Liver (tissue), 9 donors: Measurements from ENCODE around the gene SYNJ2. TPM values are rescaled to one million over a fixed set of nuclear protein-coding genes. Genes with fewer than 3 reads are reported as not detected.

Experiments
- DNase-seq: peaks from one replicate; pipeline ENCODE4 v3.0.0-alpha.2; 2017; ENCODE audit warnings: low spot score
- H3K27ac ChIP-seq, 2 donors: one replicate each; pipeline ENCODE4 v1.7.0; 2013; ENCODE audit warnings: inconsistent platforms in 2 of 2, low read length in 2 of 2, control low read depth in 1 of 2, low read depth in 1 of 2, mild to moderate bottlenecking in 1 of 2
- H3K27me3 ChIP-seq, 4 donors: one replicate each; pipeline versions ENCODE4 v1.6.1 to v1.7.0; 2013; ENCODE audit warnings: low read length in 3 of 4, inconsistent platforms in 1 of 4, mild to moderate bottlenecking in 1 of 4, moderate library complexity in 1 of 4; ENCODE audit not compliant: control insufficient read depth in 4 of 4, insufficient read depth in 4 of 4
- H3K36me3 ChIP-seq, 4 donors: one replicate each; pipeline versions ENCODE4 v1.6.1 to v1.7.0; 2013; ENCODE audit warnings: low read length in 3 of 4, mild to moderate bottlenecking in 3 of 4, low read depth in 1 of 4, moderate library complexity in 1 of 4; ENCODE audit not compliant: control insufficient read depth in 4 of 4, insufficient read depth in 3 of 4
- H3K4me1 ChIP-seq, 4 donors: one replicate each; pipeline versions ENCODE4 v1.6.1 to v1.7.0; 2013; ENCODE audit warnings: low read length in 3 of 4, mild to moderate bottlenecking in 3 of 4, moderate library complexity in 1 of 4; ENCODE audit not compliant: control insufficient read depth in 4 of 4, insufficient read depth in 4 of 4
- H3K4me3 ChIP-seq, 3 donors: one replicate each; pipeline versions ENCODE4 v1.6.1 to v1.7.0; 2013; ENCODE audit warnings: low read length in 3 of 3, control low read depth in 1 of 3, low read depth in 1 of 3, mild to moderate bottlenecking in 1 of 3
- H3K9ac ChIP-seq, 2 donors: one replicate each; pipeline ENCODE4 v1.7.0; 2013; ENCODE audit warnings: low read length in 2 of 2, mild to moderate bottlenecking in 2 of 2, moderate library complexity in 2 of 2, control low read depth in 1 of 2, low read depth in 1 of 2
- H3K9me3 ChIP-seq, 4 donors: one replicate each; pipeline versions ENCODE4 v1.6.1 to v1.7.0; 2013; ENCODE audit warnings: low read length in 3 of 4; ENCODE audit not compliant: control insufficient read depth in 4 of 4
- ATF3 ChIP-seq: IDR thresholded peaks from 2 replicates; pipeline ENCODE4 v1.6.1; 2016; ENCODE audit warnings: antibody characterized with exemption
- CTCF ChIP-seq: fragments of 150-350 bp; IDR thresholded peaks from 2 replicates; pipeline ENCODE4 v1.5.1; 2017; ENCODE audit warnings: improper control_type of control experiment, low read depth, low read length; ENCODE audit not compliant: missing input control
- FOXA1 ChIP-seq: IDR thresholded peaks from 2 replicates; pipeline ENCODE4 v1.6.1; 2016; ENCODE audit warnings: antibody characterized with exemption
- FOXA2 ChIP-seq: IDR thresholded peaks from 2 replicates; pipeline ENCODE4 v1.6.1; 2016; ENCODE audit warnings: antibody characterized with exemption
- GABPA ChIP-seq, 2 donors: IDR thresholded peaks in 1 of 2; conservative IDR thresholded peaks in 1 of 2; 2 replicates each; pipeline ENCODE4 v1.6.1; 2016; ENCODE audit warnings: antibody characterized with exemption in 2 of 2, mild to moderate bottlenecking in 1 of 2, moderate library complexity in 1 of 2
- HNF4A ChIP-seq, 2 donors: conservative IDR thresholded peaks; 2 replicates each; pipeline ENCODE4 v1.6.1; 2016; ENCODE audit warnings: antibody characterized with exemption in 2 of 2, mild to moderate bottlenecking in 2 of 2
- HNF4G ChIP-seq: IDR thresholded peaks from 2 replicates; pipeline ENCODE4 v1.6.1; 2016; ENCODE audit warnings: antibody characterized with exemption
- JUND ChIP-seq, 2 donors: IDR thresholded peaks; 2 replicates each; pipeline ENCODE4 v1.6.1; 2016; ENCODE audit warnings: antibody characterized with exemption in 2 of 2
- MAX ChIP-seq: IDR thresholded peaks from 2 replicates; pipeline ENCODE4 v1.6.1; 2016; ENCODE audit warnings: antibody characterized with exemption
- NR2F2 ChIP-seq: IDR thresholded peaks from 2 replicates; pipeline ENCODE4 v1.6.1; 2016; ENCODE audit warnings: antibody characterized with exemption
- RAD21 ChIP-seq, 2 donors: IDR thresholded peaks; 2 replicates each; pipeline ENCODE4 v1.6.1; 2016; ENCODE audit warnings: antibody characterized with exemption in 2 of 2, mild to moderate bottlenecking in 2 of 2
- REST ChIP-seq: IDR thresholded peaks from 2 replicates; pipeline ENCODE4 v1.6.1; 2016; ENCODE audit warnings: antibody characterized with exemption, mild to moderate bottlenecking
- SP1 ChIP-seq: IDR thresholded peaks from 2 replicates; pipeline ENCODE4 v1.6.1; 2018; ENCODE audit warnings: antibody characterized with exemption, mild to moderate bottlenecking
- TAF1 ChIP-seq: conservative IDR thresholded peaks from 2 replicates; pipeline ENCODE4 v1.6.1; 2016; ENCODE audit warnings: antibody characterized with exemption, mild to moderate bottlenecking
- YY1 ChIP-seq: IDR thresholded peaks from 2 replicates; pipeline ENCODE4 v1.6.1; 2016; ENCODE audit warnings: antibody characterized with exemption, mild to moderate bottlenecking
- ZBTB33 ChIP-seq: IDR thresholded peaks from 2 replicates; pipeline ENCODE4 v1.6.1; 2016; ENCODE audit warnings: antibody characterized with exemption
- WGBS: extraction: QIAGEN DNeasy Blood & Tissue Kit; methylation state at CpG from one replicate; pipeline ENCODE4 v1.1.7; 2013; 5-methylcytosine and 5-hydroxymethylcytosine counted together
- polyA plus RNA-seq, 2 donors: library from polyadenylated mRNA; stranded (reverse) in 1 of 2; unstranded in 1 of 2; fragments of 200-250 nt in 1 of 2; fragments of >200 nt in 1 of 2; fragmentation: Nextera tagmentation in 1 of 2; extraction: Ambion mirVana in 1 of 2; gene quantifications; one replicate each; pipeline versions ENCODE4 v1.2.1 to v1.2.3, GENCODE V29; 2013 to 2015
- total RNA-seq, 2 donors: library from RNA; depleted of rRNA; stranded (reverse); fragments of >200 nt; gene quantifications; one replicate each; pipeline ENCODE4 v1.2.3, GENCODE V29; 2014
- donor health status: healthy.
- donor health status: healthy.
- donor health status: healthy.
- donor health status: healthy.
- donor health status: healthy.

The SYNJ2 gene
- total and polyA plus RNA-seq, 4 donors = 2.4 to 8.9 (median 3.2) TPM

DNA sequence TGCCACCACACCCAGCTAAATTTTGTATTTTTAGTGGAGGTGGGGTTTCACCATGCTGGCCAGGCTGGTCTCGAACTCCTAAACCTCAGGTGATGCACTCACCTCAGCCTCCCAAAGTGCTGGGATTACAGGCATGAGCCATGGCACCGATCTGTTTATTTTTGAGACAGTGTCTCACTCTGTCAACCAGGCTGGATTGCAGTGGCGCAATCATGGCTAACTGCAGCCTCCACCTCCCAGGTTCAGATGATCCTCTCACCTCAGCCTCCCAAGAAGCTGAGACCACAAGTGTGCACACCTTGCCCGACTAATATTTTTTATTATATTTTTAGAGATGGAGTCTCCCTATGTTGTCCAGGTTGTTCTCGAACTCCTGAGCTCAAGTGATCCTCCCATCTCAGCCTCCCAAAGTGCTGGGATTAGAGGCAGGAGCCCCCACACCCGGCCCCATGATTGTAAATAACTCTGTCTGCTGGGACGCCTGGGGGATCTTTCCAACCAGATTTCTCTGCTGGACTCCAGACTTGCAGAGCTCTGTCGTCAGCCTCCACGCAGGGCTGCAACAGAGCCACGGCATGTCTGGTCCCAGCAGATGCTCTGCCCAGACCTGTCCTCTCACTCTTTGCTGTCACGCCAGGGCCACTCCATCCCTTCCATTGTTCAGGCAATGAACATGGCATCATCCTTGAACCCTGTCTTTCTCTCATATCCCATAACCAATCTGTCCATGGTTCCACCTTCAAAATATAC is 25.3 kb downstream of the SYNJ2 start:
- Histone ChIP-seq H3K36me3 (no peaks in the 10 kb centered on the region), H3K9me3 (no peaks in the 10 kb centered on the region), H3K4me1 (peaks cover 1 to 21% (median 13%) of the 10 kb centered on the region in 4 donors), H3K9ac (no peak overlapping the region), H3K27me3 (no peaks in the 10 kb centered on the region), H3K27ac (no peak overlapping the region), H3K4me3 (no peak overlapping the region)
- 96% methylated on average over 11 of the region's 11 CpGs for WGBS
- TF ChIP-seq MAX (no peak), SP1 (no peak), REST (no peak), YY1 (no peak), RAD21 (IDR thresholded peaks at IDR 0.05) (no peak), TAF1 (no peak)
- DNase-seq = no peak

DNA sequence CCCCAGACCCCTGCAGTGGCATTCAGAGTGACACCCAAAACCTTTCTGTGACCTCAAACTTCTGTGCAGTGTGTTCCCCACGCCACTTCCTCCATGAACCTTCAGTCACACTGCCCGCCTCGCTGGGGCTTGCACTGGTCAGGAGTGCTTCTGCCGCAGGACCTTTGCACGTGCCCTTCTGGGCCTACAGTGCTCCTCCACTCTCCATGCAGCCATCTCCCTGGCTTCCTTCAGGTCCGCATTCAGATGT is 27.1 kb downstream of the SYNJ2 start:
- WGBS = 84% methylated on average over 6 of the region's 6 CpGs
- DNase-seq = no peak
- H3K4me1 ChIP-seq = peaks cover 1 to 22% (median 13%) of the 10 kb centered on the region in 4 donors

More for the DNA sequence above, 27.1 kb downstream of the SYNJ2 start:
- Histone ChIP-seq H3K27me3 (no peaks in the 10 kb centered on the region), H3K9ac (no peak overlapping the region), H3K4me3 (no peak overlapping the region), H3K36me3 (no peaks in the 10 kb centered on the region), H3K27ac (peak overlapping the region; percentile 48 to 58), H3K9me3 (no peaks in the 10 kb centered on the region)
- TF ChIP-seq MAX = no peak
- no peak for TF ChIP-seq SP1
- TF ChIP-seq CTCF = no peak
- TF ChIP-seq REST = no peak
- TF ChIP-seq FOXA2 = no peak
- no peak for TF ChIP-seq HNF4A (conservative IDR thresholded peaks at IDR 0.05)
- TF ChIP-seq FOXA1 = no peak
- TF ChIP-seq JUND (IDR thresholded peaks at IDR 0.05) = no peak
- no peak for TF ChIP-seq NR2F2
- TF ChIP-seq ATF3 = no peak
- no peak for TF ChIP-seq ZBTB33
- TF ChIP-seq RAD21 (IDR thresholded peaks at IDR 0.05) = no peak
- no peak for TF ChIP-seq TAF1
- no peak for TF ChIP-seq GABPA (IDR thresholded peaks at IDR 0.05 in 1 of 2, conservative IDR thresholded peaks at IDR 0.05 in 1 of 2)
- TF ChIP-seq HNF4G = no peak
